GM21786 (cell line): ENCODE data around the gene IDS.

ENCODE experiments used
- ATAC-seq: cut with Tn5 transposase; IDR thresholded peaks from one replicate; pipeline ENCODE4 v1.9.1; 2021; ENCODE audit not compliant: unreplicated experiment

The IDS gene

DNA sequence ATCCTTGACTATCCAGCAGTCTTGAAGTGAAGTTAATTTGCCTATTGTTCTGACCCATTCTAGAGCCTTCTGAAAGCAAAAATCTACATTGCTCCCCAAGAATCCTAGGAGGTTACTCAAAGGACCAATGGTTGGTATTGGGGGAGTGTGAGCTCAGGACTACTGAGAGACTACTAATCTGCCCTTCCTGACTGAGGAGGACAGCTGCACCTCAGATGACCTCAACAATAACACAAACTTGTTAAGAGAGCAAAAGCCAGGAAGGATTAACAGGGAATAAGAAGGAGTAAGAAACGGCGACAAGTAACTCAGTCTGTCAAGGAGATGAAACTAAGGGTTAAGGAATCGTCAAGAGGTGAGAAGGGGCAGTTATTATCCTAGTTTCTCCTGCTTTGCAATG lies 43.4 kb downstream of the IDS start:
- no peak for ATAC-seq

DNA sequence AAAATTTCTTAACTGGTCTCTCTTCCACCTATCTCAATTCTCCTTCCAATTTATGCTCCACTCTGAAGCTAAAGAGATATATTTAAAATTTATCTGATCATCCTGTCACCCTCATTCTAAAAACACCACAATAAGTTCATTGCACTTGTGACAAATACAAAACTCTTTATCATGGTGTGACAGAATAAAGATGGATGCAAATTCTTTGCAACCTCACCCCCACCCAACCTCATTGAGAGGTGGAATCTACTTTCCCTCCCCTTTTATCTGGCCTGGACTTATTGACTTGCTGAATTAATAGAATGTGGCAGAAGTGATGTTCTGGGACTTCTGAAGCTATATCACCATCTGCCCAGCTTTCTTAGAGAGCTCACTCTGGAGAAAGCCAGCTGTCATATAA lies 46.5 kb downstream of the IDS start:
- no peak for ATAC-seq

DNA sequence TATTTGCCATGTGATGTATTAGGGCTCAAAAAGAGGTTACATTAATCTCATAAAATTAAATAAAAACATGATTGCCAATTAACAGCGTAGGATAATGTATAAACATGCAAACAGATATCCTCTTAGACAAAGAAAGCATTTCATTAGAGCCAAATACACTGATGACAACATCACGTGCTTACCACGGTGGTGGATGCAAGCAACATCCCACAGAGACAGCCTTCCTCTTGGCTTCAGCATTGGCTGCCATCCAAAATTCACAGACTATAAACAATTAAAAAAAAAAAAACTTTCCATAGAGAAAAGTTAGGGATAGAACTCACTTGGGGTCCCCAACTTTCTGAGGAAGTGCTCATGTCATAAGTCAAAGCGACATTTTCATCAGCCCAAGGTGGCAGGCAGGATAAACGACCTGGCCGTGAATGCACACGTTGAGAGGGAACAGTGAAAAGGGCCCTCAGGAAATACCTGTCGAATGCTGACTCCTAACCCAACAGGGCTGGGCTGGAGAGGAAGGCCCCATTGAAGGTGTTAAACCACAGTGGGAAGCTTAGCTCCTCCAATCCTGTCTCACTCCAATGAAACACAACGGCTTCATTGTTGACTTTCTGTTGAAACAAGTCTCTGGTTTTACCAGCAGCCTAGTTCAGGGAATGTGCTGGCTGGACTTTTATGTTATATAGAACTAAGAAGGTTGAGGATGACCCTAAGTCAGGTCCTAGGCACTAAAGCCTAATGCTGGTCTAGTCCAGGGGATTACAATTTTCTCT lies 48.4 kb downstream of the IDS start:
- no peak for ATAC-seq

DNA sequence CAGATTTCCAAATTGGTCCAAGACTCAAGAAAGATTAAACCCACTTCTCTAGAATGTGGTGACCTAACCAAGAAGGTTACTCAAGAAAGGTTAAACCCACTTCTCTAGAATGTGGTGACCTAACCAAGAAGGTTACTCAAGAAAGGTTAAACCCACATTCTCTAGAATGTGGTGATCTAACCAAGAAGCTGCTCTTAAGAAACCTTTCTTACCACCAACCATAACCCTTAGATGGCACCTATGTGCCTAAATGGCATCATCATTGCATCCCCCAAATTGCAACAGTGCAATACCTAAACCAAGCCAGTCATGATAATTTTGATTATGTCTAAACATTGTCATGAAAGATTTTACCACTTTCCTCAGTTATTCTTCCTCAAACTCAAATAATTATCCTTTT lies 49.2 kb downstream of the IDS start:
- ATAC-seq, result no peak

DNA sequence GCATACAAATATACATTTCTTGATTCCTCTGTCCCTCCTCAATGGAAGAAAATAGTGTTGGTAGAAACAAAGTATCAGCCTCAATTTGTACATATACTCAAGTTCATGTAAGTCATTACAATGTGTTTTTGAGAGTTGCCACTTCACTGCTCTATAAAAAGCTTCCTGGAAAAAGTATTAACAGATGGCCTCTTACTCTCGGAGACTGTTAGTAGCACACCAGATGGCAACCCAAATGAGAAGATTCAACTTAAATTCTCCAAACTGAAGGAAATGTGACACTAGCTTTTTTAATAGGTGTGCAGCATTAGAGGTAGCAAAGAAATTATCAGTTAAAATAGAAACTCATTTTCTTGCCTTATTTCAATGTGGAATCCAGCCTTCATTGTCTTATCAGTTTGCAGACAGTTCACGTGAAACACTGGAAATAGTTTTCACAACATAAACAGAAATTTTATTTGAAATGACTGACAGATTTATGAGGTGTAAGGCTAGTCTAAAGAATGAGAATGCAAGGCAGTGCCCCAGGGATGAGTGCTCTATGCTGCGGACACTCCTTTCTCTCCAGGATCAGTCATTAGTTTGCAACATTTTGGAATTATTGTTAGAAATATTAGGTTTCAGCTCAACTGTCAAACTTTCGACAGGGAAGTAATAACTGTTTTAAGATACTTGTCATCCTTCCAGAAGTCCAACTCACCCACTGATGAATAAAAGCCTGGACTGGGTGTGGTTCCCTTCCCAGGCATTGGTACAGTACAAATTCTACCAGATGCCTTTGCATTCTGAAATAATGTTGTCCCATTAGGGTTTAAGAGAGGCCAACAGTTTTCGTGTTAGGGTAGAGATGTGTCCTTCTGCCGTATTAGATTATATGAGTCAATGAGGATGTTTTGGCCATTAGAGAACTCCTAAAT lies 50.9 kb downstream of the IDS start:
- ATAC-seq, result no peak

DNA sequence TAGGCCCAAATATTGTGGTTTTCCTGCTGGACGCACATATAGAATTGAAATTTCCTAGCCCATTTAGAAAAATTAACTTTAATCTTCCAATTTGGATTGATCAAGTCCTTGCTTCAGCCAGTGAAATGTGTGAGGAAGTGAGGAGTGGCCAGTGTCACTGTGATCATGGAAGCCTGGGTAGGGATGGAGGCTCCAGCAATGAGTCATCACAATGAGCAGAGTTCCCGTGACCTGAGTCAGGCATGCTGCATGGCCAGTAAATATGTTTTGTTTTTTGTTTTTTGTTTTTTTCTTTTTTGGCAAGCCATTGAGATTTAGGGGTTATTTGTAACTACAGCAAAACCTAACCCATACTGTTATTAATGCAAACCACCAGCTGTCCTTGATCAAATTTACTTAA lies 52.1 kb downstream of the IDS start:
- ATAC-seq, result no peak

DNA sequence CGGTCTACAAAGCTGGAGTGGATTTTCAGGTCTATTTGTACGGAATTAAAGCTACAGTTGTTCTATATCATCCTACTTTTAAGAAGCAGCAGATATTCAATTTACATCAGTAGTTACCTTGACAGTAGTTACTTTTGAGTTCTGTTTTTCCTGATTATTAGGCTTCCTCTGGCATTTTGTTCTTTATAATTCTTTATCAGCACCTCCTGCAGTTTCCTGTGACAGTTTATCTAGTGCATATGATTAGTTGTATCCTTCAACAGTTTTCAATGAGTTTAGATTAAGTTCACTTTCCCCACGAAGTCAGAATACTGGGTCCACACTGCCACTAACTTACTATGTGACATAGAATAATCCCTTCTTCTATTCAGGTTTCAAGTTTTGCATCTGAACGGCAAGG lies 71.7 kb downstream of the IDS start:
- ATAC-seq, result no peak

DNA sequence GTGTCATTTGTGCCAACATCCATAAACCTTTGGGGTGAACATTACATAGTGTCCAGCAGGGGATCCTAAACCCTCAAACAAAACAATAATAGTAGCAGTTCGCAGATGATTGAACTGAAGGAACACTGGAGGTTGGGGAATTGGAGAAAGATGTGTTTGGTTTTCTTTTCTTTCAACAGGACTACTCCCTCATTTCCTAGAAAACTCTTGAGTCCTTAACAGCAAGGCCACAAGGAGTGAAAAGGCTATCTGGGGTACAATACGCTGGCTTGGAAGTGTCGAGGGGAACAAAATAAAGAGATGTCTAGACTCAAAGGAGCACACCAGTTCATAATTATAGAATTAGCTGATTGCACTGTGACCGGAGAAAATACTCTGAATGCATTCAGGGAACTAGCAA lies 72.1 kb downstream of the IDS start:
- no peak for ATAC-seq
